Liver (tissue), 9 donors: ENCODE data around the gene CPLX3. TPM values are rescaled to one million over a fixed set of nuclear protein-coding genes. Genes with fewer than 3 reads are reported as not detected.

Experiments
- DNase-seq: peaks from one replicate; pipeline ENCODE4 v3.0.0-alpha.2; 2017; ENCODE audit warnings: low spot score
- H3K27ac ChIP-seq, 2 donors: one replicate each; pipeline ENCODE4 v1.7.0; 2013; ENCODE audit warnings: inconsistent platforms in 2 of 2, low read length in 2 of 2, control low read depth in 1 of 2, low read depth in 1 of 2, mild to moderate bottlenecking in 1 of 2
- H3K27me3 ChIP-seq, 4 donors: one replicate each; pipeline versions ENCODE4 v1.6.1 to v1.7.0; 2013; ENCODE audit warnings: low read length in 3 of 4, inconsistent platforms in 1 of 4, mild to moderate bottlenecking in 1 of 4, moderate library complexity in 1 of 4; ENCODE audit not compliant: control insufficient read depth in 4 of 4, insufficient read depth in 4 of 4
- H3K36me3 ChIP-seq, 4 donors: one replicate each; pipeline versions ENCODE4 v1.6.1 to v1.7.0; 2013; ENCODE audit warnings: low read length in 3 of 4, mild to moderate bottlenecking in 3 of 4, low read depth in 1 of 4, moderate library complexity in 1 of 4; ENCODE audit not compliant: control insufficient read depth in 4 of 4, insufficient read depth in 3 of 4
- H3K4me1 ChIP-seq, 4 donors: one replicate each; pipeline versions ENCODE4 v1.6.1 to v1.7.0; 2013; ENCODE audit warnings: low read length in 3 of 4, mild to moderate bottlenecking in 3 of 4, moderate library complexity in 1 of 4; ENCODE audit not compliant: control insufficient read depth in 4 of 4, insufficient read depth in 4 of 4
- H3K4me3 ChIP-seq, 3 donors: one replicate each; pipeline versions ENCODE4 v1.6.1 to v1.7.0; 2013; ENCODE audit warnings: low read length in 3 of 3, control low read depth in 1 of 3, low read depth in 1 of 3, mild to moderate bottlenecking in 1 of 3
- H3K9ac ChIP-seq, 2 donors: one replicate each; pipeline ENCODE4 v1.7.0; 2013; ENCODE audit warnings: low read length in 2 of 2, mild to moderate bottlenecking in 2 of 2, moderate library complexity in 2 of 2, control low read depth in 1 of 2, low read depth in 1 of 2
- H3K9me3 ChIP-seq, 4 donors: one replicate each; pipeline versions ENCODE4 v1.6.1 to v1.7.0; 2013; ENCODE audit warnings: low read length in 3 of 4; ENCODE audit not compliant: control insufficient read depth in 4 of 4
- ATF3 ChIP-seq: IDR thresholded peaks from 2 replicates; pipeline ENCODE4 v1.6.1; 2016; ENCODE audit warnings: antibody characterized with exemption
- CTCF ChIP-seq: fragments of 150-350 bp; IDR thresholded peaks from 2 replicates; pipeline ENCODE4 v1.5.1; 2017; ENCODE audit warnings: improper control_type of control experiment, low read depth, low read length; ENCODE audit not compliant: missing input control
- EGR1 ChIP-seq, 2 donors: IDR thresholded peaks; 2 replicates each; pipeline ENCODE4 v1.6.1; 2016 to 2018; ENCODE audit warnings: antibody characterized with exemption in 2 of 2, low read depth in 2 of 2
- FOXA1 ChIP-seq: IDR thresholded peaks from 2 replicates; pipeline ENCODE4 v1.6.1; 2016; ENCODE audit warnings: antibody characterized with exemption
- FOXA2 ChIP-seq: IDR thresholded peaks from 2 replicates; pipeline ENCODE4 v1.6.1; 2016; ENCODE audit warnings: antibody characterized with exemption
- GABPA ChIP-seq, 2 donors: IDR thresholded peaks in 1 of 2; conservative IDR thresholded peaks in 1 of 2; 2 replicates each; pipeline ENCODE4 v1.6.1; 2016; ENCODE audit warnings: antibody characterized with exemption in 2 of 2, mild to moderate bottlenecking in 1 of 2, moderate library complexity in 1 of 2
- HNF4A ChIP-seq, 2 donors: conservative IDR thresholded peaks; 2 replicates each; pipeline ENCODE4 v1.6.1; 2016; ENCODE audit warnings: antibody characterized with exemption in 2 of 2, mild to moderate bottlenecking in 2 of 2
- HNF4G ChIP-seq: IDR thresholded peaks from 2 replicates; pipeline ENCODE4 v1.6.1; 2016; ENCODE audit warnings: antibody characterized with exemption
- JUND ChIP-seq, 2 donors: IDR thresholded peaks; 2 replicates each; pipeline ENCODE4 v1.6.1; 2016; ENCODE audit warnings: antibody characterized with exemption in 2 of 2
- MAX ChIP-seq: IDR thresholded peaks from 2 replicates; pipeline ENCODE4 v1.6.1; 2016; ENCODE audit warnings: antibody characterized with exemption
- NR2F2 ChIP-seq: IDR thresholded peaks from 2 replicates; pipeline ENCODE4 v1.6.1; 2016; ENCODE audit warnings: antibody characterized with exemption
- RAD21 ChIP-seq, 2 donors: IDR thresholded peaks; 2 replicates each; pipeline ENCODE4 v1.6.1; 2016; ENCODE audit warnings: antibody characterized with exemption in 2 of 2, mild to moderate bottlenecking in 2 of 2
- REST ChIP-seq: IDR thresholded peaks from 2 replicates; pipeline ENCODE4 v1.6.1; 2016; ENCODE audit warnings: antibody characterized with exemption, mild to moderate bottlenecking
- RXRA ChIP-seq, 2 donors: IDR thresholded peaks; 2 replicates each; pipeline ENCODE4 v1.6.1; 2017 to 2018; ENCODE audit warnings: antibody characterized with exemption in 2 of 2, mild to moderate bottlenecking in 1 of 2
- SP1 ChIP-seq: IDR thresholded peaks from 2 replicates; pipeline ENCODE4 v1.6.1; 2018; ENCODE audit warnings: antibody characterized with exemption, mild to moderate bottlenecking
- TAF1 ChIP-seq: conservative IDR thresholded peaks from 2 replicates; pipeline ENCODE4 v1.6.1; 2016; ENCODE audit warnings: antibody characterized with exemption, mild to moderate bottlenecking
- YY1 ChIP-seq: IDR thresholded peaks from 2 replicates; pipeline ENCODE4 v1.6.1; 2016; ENCODE audit warnings: antibody characterized with exemption, mild to moderate bottlenecking
- WGBS: extraction: QIAGEN DNeasy Blood & Tissue Kit; methylation state at CpG from one replicate; pipeline ENCODE4 v1.1.7; 2013; 5-methylcytosine and 5-hydroxymethylcytosine counted together
- polyA plus RNA-seq, 2 donors: library from polyadenylated mRNA; stranded (reverse) in 1 of 2; unstranded in 1 of 2; fragments of 200-250 nt in 1 of 2; fragments of >200 nt in 1 of 2; fragmentation: Nextera tagmentation in 1 of 2; extraction: Ambion mirVana in 1 of 2; gene quantifications; one replicate each; pipeline versions ENCODE4 v1.2.1 to v1.2.3, GENCODE V29; 2013 to 2015
- total RNA-seq, 2 donors: library from RNA; depleted of rRNA; stranded (reverse); fragments of >200 nt; gene quantifications; one replicate each; pipeline ENCODE4 v1.2.3, GENCODE V29; 2014
- donor health status: healthy.
- donor health status: healthy.
- donor health status: healthy.
- donor health status: healthy.
- donor health status: healthy.

Gene CPLX3
- total and polyA plus RNA-seq, 4 donors, result not detected

- H3K27me3 ChIP-seq, result no peaks in the 10 kb centered on the region
- peak overlapping the region; percentile 80 to 87 for H3K27ac ChIP-seq
- H3K4me3 ChIP-seq, result peak overlapping the region; percentile 83 to 90 (median 88)
- peak overlapping the region in 1 of 2 donors; percentile 79 for H3K9ac ChIP-seq
- no peaks in the 10 kb centered on the region for H3K36me3 ChIP-seq
- DNase-seq, result no peak
- 24% methylated on average over 3 of the region's 3 CpGs for WGBS
- H3K4me1 ChIP-seq, result peaks cover 22 to 80% (median 58%) of the 10 kb centered on the region in 4 donors
- H3K9me3 ChIP-seq, result no peaks in the 10 kb centered on the region
- TF ChIP-seq RXRA (IDR thresholded peaks at IDR 0.05) (peak in 1 of 2 donors; percentile 5), CTCF (no peak)
Measured at GRCh38 chr15:74783808-74784175, 42.6 kb upstream of the CPLX3 start.

GRCh38 chr15:74784426-74785193 lies 41.8 kb upstream of the CPLX3 start:
- Histone ChIP-seq H3K9ac (peak overlapping the region; percentile 36 to 79), H3K36me3 (no peaks in the 10 kb centered on the region), H3K4me3 (no peak overlapping the region), H3K27ac (peak overlapping the region; percentile 51 to 62), H3K27me3 (no peaks in the 10 kb centered on the region), H3K4me1 (peaks cover 26 to 82% (median 66%) of the 10 kb centered on the region in 4 donors), H3K9me3 (no peaks in the 10 kb centered on the region)
- 77% methylated on average over 8 of the region's 8 CpGs for WGBS
- no peak for DNase-seq
- TF ChIP-seq CTCF (no peak), FOXA1 (no peak), SP1 (no peak), HNF4G (no peak), FOXA2 (no peak), YY1 (no peak), MAX (no peak), EGR1 (IDR thresholded peaks at IDR 0.05; ENCODE audit: low read depth in 2 of 2) (no peak), GABPA (IDR thresholded peaks at IDR 0.05 in 1 of 2, conservative IDR thresholded peaks at IDR 0.05 in 1 of 2) (no peak), RXRA (IDR thresholded peaks at IDR 0.05) (no peak), REST (no peak), HNF4A (conservative IDR thresholded peaks at IDR 0.05) (no peak), RAD21 (IDR thresholded peaks at IDR 0.05) (no peak), TAF1 (no peak), JUND (IDR thresholded peaks at IDR 0.05) (no peak), NR2F2 (no peak), ATF3 (no peak)
